Retinal pigment epithelial cell (primary cell): ENCODE data around the gene ABHD17B.
A peak's percentile ranks its signal among the peaks of the same experiment; 100 is the strongest.
"Not testable (repeated sequence)": the region's sequence is repeated elsewhere in the genome, so short reads cannot be mapped to it uniquely, and the experiment has no call there.

Experiments
- DNase-seq: peaks from one replicate; pipeline ENCODE4 v3.0.0-alpha.2; 2010; ENCODE audit warnings: low read depth
- H3K4me3 ChIP-seq: 2 replicates; pipeline ENCODE4 v1.5.1; 2011; ENCODE audit warnings: mild to moderate bottlenecking, low read length, control low read depth, moderate library complexity
- TF ChIP-seq, protein P1 (sequence below): conservative IDR thresholded peaks from 2 replicates; pipeline ENCODE4 v1.5.1; 2011; ENCODE audit warnings: low read depth, low read length, control low read depth, inconsistent platforms

ABHD17B gene

DNA sequence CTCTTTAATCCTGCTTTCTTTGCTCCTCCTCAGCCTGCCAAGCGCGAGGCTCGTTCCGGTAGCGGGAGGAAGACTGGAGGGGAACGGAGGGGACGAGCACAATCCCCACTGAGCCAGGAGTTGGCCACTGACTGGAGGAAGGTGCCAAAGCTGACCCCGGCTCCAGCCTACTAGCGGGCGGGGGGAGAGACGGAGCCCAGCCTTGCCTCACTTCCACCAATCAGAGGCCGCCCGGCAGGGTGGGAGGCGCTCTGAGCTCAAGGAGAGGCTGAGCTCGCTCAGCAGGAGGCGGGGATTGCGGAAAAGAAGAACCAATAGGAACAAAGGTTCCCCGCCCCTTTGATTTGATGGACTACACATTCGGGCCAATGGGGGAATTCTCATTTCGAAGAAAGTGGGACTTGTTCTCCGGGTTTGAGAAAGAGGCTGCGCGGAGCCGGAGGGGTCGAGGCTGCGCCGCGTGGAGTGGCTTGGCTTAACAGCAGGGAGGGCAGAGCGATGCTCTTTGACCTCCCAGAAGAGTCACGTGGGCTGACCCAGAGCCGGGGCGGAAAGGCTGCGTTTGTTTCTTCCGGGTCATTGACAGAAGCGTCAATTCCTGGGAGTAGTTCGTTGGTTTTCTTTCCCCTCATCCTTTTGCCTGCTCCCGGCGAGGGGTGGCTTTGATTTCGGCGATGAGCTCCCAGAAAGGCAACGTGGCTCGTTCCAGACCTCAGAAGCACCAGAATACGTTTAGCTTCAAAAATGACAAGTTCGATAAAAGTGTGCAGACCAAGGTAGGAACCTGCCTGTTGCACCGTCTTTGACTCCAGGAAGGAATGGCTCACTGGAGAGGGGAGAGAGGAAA is at the start of gene ABHD17B, which contains the start of gene C9orf85:
TSS of gene ABHD17B (minus strand) at position 133 of the 847 bp plus-strand sequence. CDS start 36,113 bp downstream, outside the sequence.
TSS of gene C9orf85 (plus strand) at position 579 of the 847 bp plus-strand sequence. CDS start at position 675, 96 bp downstream.
- peak; percentile 98 for DNase-seq
- H3K4me3 ChIP-seq = peak within 1 kb of the TSS; percentile 90
- TF ChIP-seq, protein P1, sequence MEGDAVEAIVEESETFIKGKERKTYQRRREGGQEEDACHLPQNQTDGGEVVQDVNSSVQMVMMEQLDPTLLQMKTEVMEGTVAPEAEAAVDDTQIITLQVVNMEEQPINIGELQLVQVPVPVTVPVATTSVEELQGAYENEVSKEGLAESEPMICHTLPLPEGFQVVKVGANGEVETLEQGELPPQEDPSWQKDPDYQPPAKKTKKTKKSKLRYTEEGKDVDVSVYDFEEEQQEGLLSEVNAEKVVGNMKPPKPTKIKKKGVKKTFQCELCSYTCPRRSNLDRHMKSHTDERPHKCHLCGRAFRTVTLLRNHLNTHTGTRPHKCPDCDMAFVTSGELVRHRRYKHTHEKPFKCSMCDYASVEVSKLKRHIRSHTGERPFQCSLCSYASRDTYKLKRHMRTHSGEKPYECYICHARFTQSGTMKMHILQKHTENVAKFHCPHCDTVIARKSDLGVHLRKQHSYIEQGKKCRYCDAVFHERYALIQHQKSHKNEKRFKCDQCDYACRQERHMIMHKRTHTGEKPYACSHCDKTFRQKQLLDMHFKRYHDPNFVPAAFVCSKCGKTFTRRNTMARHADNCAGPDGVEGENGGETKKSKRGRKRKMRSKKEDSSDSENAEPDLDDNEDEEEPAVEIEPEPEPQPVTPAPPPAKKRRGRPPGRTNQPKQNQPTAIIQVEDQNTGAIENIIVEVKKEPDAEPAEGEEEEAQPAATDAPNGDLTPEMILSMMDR = no peak

DNA sequence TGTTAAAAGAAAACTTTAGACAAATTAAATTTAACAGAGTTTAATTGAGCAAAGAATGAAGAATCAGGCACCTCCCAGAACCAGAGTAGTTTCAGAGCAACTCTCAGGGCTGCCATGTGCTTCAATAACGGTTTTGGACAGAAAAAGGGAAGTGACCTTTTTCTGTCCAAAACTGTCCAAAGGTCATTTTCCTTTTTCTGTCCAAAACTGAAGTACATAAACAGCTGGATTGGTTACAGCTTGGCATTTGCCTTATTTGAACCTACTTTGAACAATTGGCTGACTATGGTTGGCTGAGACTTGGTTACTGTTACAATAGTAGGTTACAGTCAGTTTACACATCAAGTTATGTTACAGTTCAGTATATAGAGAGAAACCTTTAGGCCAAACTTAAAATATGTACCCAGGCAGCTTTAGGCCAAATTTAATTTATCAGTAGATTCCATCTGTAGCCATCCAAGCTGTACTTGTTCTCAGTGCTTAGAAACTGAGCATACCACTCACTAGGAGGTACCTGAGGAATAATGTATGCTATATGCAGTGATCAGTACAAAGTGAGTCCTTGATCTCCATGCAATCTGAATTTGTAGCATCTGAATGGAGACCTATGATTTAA is 44.4 kb upstream of the ABHD17B start:
- TF ChIP-seq, protein P1 = no peak
- no peak overlapping the region for H3K4me3 ChIP-seq
- no peak for DNase-seq

GRCh38 chr9:71954652-71955051 is 43.7 kb upstream of the ABHD17B start:
- not testable (repeated sequence) for DNase-seq

GRCh38 chr9:71944754-71945375 is 33.9 kb upstream of the ABHD17B start:
- no peak overlapping the region for H3K4me3 ChIP-seq
- TF ChIP-seq, protein P1 = no peak
- DNase-seq = no peak

More at GRCh38 chr9:71954652-71955051, 43.7 kb upstream of the ABHD17B start:
- H3K4me3 ChIP-seq = not testable (repeated sequence)

DNA sequence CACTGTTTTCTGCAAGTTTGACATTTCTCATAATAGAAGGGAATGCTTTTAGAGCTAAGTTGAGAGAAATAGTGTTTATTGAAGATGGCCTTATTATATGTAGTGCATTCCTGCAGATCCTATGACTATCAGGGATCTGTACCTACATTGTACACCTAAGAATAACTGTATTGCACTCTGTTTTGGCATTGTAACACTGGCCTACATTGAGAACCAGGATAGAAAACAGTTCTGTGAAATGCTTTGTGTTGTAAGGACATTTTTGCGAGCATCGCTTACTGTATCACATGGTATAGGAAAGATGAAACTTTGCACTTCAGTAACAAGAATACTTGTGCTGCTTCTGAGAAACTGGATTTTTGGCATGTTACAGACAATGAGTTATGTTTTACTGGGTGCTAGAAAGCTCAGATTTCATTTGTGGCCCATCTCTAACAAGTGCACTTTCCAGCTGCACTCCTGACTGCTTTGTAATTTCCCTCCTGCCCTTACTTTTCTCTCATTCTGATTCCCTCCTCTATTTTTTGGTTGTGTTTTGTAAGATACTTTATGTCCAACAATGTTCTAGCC is 31.1 kb upstream of the ABHD17B start:
- TF ChIP-seq, protein P1 = no peak
- no peak for DNase-seq
- no peak overlapping the region for H3K4me3 ChIP-seq

GRCh38 chr9:71941060-71941568 is 30.1 kb upstream of the ABHD17B start:
- DNase-seq = no peak
- no peak overlapping the region for H3K4me3 ChIP-seq
- TF ChIP-seq, protein P1 = no peak

- no peak overlapping the region for H3K4me3 ChIP-seq
- TF ChIP-seq, protein P1 = no peak
- no peak for DNase-seq
These were observed 26.9 kb upstream of the ABHD17B start for GRCh38 chr9:71937898-71938297.
